ENCODE measurements around the gene IRX1.

GRCh38 chr5:3615217-3615616 lies 19.6 kb downstream of the IRX1 start:
- TF ChIP-seq KDM1A (IDR thresholded peaks at IDR 0.05; ENCODE audit: low read depth) (no peak), MAFK (IDR thresholded peaks at IDR 0.05; ENCODE audit: partially characterized antibody) (no peak), POLR2A (IDR thresholded peaks at IDR 0.05; ENCODE audit: low read length) (no peak), MAX (IDR thresholded peaks at IDR 0.05) (no peak), EP300 (IDR thresholded peaks at IDR 0.05) (no peak), E2F6 (IDR thresholded peaks at IDR 0.05; ENCODE audit: borderline replicate concordance, low read depth) (no peak), HDAC2 (IDR thresholded peaks at IDR 0.05) (no peak), RFX5 (IDR thresholded peaks at IDR 0.05) (no peak), PHF8 (IDR thresholded peaks at IDR 0.05; ENCODE audit: borderline replicate concordance, low read depth) (no peak)
- TF ChIP-seq, protein P1, sequence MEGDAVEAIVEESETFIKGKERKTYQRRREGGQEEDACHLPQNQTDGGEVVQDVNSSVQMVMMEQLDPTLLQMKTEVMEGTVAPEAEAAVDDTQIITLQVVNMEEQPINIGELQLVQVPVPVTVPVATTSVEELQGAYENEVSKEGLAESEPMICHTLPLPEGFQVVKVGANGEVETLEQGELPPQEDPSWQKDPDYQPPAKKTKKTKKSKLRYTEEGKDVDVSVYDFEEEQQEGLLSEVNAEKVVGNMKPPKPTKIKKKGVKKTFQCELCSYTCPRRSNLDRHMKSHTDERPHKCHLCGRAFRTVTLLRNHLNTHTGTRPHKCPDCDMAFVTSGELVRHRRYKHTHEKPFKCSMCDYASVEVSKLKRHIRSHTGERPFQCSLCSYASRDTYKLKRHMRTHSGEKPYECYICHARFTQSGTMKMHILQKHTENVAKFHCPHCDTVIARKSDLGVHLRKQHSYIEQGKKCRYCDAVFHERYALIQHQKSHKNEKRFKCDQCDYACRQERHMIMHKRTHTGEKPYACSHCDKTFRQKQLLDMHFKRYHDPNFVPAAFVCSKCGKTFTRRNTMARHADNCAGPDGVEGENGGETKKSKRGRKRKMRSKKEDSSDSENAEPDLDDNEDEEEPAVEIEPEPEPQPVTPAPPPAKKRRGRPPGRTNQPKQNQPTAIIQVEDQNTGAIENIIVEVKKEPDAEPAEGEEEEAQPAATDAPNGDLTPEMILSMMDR (IDR thresholded peaks at IDR 0.05): no peak
